Activated B cell treated with CpG ODN at 0.5 μM for 24 hours (primary cell): ENCODE measurements around the gene CDC20. TPM values are rescaled to one million over a fixed set of nuclear protein-coding genes. Genes with fewer than 3 reads are reported as not detected.

ENCODE experiments used
- ATAC-seq: fragments of 200-7000 bp; cut with Tn5 transposase; one replicate; pipeline ENCODE4 v1.10.0; 2021; ENCODE audit warnings: low read depth, mild to moderate bottlenecking, moderate library complexity
- CTCF ChIA-PET: fragments of 350-600 bp; sonication (Branson Sonifier 250); formaldehyde crosslinking; loops from one replicate; lab custom pipeline; 2021; ENCODE audit warnings: antibody characterized with exemption; lab: Charles Lee
- POLR2A ChIA-PET: fragments of 350-600 bp; sonication (Branson Sonifier 250); formaldehyde crosslinking; loops from one replicate; lab custom pipeline; 2021; ENCODE audit warnings: antibody characterized with exemption; lab: Charles Lee
- DNase-seq: peaks from one replicate; pipeline ENCODE4 v3.0.0; 2022
- H3K27ac Mint-ChIP-seq: one replicate; pipeline ENCODE4 v1.8.0; 2020; ENCODE audit warnings: mixed read lengths
- H3K27me3 Mint-ChIP-seq: one replicate; pipeline ENCODE4 v1.8.0; 2021; ENCODE audit warnings: mixed read lengths
- H3K36me3 Mint-ChIP-seq: one replicate; pipeline ENCODE4 v1.8.0; 2021; ENCODE audit warnings: low read depth, mixed read lengths
- H3K4me1 Mint-ChIP-seq: one replicate; pipeline ENCODE4 v1.8.0; 2021; ENCODE audit warnings: mixed read lengths
- H3K4me3 Mint-ChIP-seq: one replicate; pipeline ENCODE4 v1.8.0; 2020; ENCODE audit warnings: mild to moderate bottlenecking, mixed read lengths
- H3K9me3 Mint-ChIP-seq: one replicate; pipeline ENCODE4 v1.8.0; 2020; ENCODE audit warnings: mixed read lengths
- CTCF ChIP-seq: fragments of 200-600 bp; IDR thresholded peaks from one replicate; pipeline ENCODE4 v1.8.0; 2022; ENCODE audit warnings: antibody characterized with exemption, mild to moderate bottlenecking
- intact Hi-C: fragments of 100-400 bp; cut with micrococcal nuclease; formaldehyde crosslinking; loops from one replicate; pipeline ENCODE4 v1.15.1; 2024
- total RNA-seq: library from RNA; stranded (reverse); gene quantifications from 2 replicates; pipeline ENCODE4 v1.2.3, GENCODE V29; 2022

The CDC20 gene
- total RNA-seq: 3.2 and 4.2 TPM in 2 replicates

GRCh38 chr1:43358746-43359693, at the start of gene CDC20:
TSS of gene CDC20 (plus strand) at chr1:43358981. CDS start at chr1:43359216, 235 bp downstream.
- Mint-ChIP-seq H3K4me1 (peaks cover 16% of the 10 kb centered on the region), H3K9me3 (no peaks in the 10 kb centered on the region), H3K27me3 (no peaks in the 10 kb centered on the region), H3K4me3 (peak within 1 kb of the TSS; percentile 91), H3K36me3 (peaks cover 40% of the 10 kb centered on the region), H3K27ac (peak within 1 kb of the TSS; percentile 91)
- POLR2A ChIA-PET: interaction anchor here (0.6 to 2.0 kb wide), 13 partner anchors 9 to 291 kb away, joined by 3 to 108 read pairs (median 6); partner anchors contain the start of genes CFAP57, EBNA1BP2, ELOVL1 and KDM4A
- ATAC-seq (peak; percentile 99), DNase-seq (peak; percentile 96)
- CTCF ChIA-PET: interaction anchor here (0.7 to 1.6 kb wide), 4 partner anchors 9 to 133 kb away, joined by 3 to 7 read pairs (median 5); partner anchors contain the start of gene ELOVL1
- TF ChIP-seq CTCF: no peak
- intact Hi-C loops: loop anchor here (1.0 to 10.0 kb wide), 7 partner anchors 8 to 616 kb away; partner anchors contain the start of genes ATP6V0B, B4GALT2, CFAP57 and DPH2

GRCh38 chr1:43309405-43310025, 49.3 kb upstream of the CDC20 start:
- DNase-seq (no peak), ATAC-seq (no peak)
- no peak for TF ChIP-seq CTCF
- intact Hi-C loops: no loop called here
- POLR2A ChIA-PET: no interaction called here
- Mint-ChIP-seq H3K9me3 (no peaks in the 10 kb centered on the region), H3K27me3 (peaks cover 7% of the 10 kb centered on the region), H3K27ac (no peak overlapping the region), H3K4me1 (no peaks in the 10 kb centered on the region), H3K4me3 (no peak overlapping the region), H3K36me3 (no peaks in the 10 kb centered on the region)
- CTCF ChIA-PET: no interaction called here

GRCh38 chr1:43311521-43311920, 47.3 kb upstream of the CDC20 start:
- intact Hi-C loops: no loop called here
- Mint-ChIP-seq H3K4me3 (no peak overlapping the region), H3K9me3 (no peaks in the 10 kb centered on the region), H3K27me3 (peaks cover 7% of the 10 kb centered on the region), H3K4me1 (no peaks in the 10 kb centered on the region), H3K36me3 (no peaks in the 10 kb centered on the region), H3K27ac (no peak overlapping the region)
- no peak for DNase-seq
- ChIA-PET POLR2A (no interaction called here), CTCF (no interaction called here)
- ATAC-seq: no peak
- TF ChIP-seq CTCF: no peak

- POLR2A ChIA-PET: no interaction called here
- DNase-seq: no peak
- CTCF ChIA-PET: no interaction called here
- peaks cover 7% of the 10 kb centered on the region for H3K27me3 Mint-ChIP-seq
- no peak for TF ChIP-seq CTCF
- no peaks in the 10 kb centered on the region for H3K36me3 Mint-ChIP-seq
- no peak overlapping the region for H3K4me3 Mint-ChIP-seq
- no peaks in the 10 kb centered on the region for H3K4me1 Mint-ChIP-seq
- no peaks in the 10 kb centered on the region for H3K9me3 Mint-ChIP-seq
- intact Hi-C loops: no loop called here
- H3K27ac Mint-ChIP-seq: no peak overlapping the region
- no peak for ATAC-seq
These were observed 46.6 kb upstream of the CDC20 start for GRCh38 chr1:43312212-43312623.
